Prostate gland (tissue), 2 donors: ENCODE results near the gene PCBP1. TPM values are rescaled to one million over a fixed set of nuclear protein-coding genes. Genes with fewer than 3 reads are reported as not detected.
"Not testable (repeated sequence)": the region's sequence is repeated elsewhere in the genome, so short reads cannot be mapped to it uniquely, and the experiment has no call there.

Experiments used
- DNase-seq: peaks from one replicate; pipeline ENCODE4 v3.0.0-alpha.2; 2019; ENCODE audit warnings: low spot score
- H3K27ac ChIP-seq, 2 donors: fragments of 200-600 bp; sonication (generic); 2 replicates each; pipeline ENCODE4 v1.5.1; 2017 to 2019
- H3K27me3 ChIP-seq: fragments of 200-600 bp; sonication (generic); replicated peaks from 2 replicates; pipeline ENCODE4 v1.5.1; 2019; ENCODE audit not compliant: insufficient read depth
- H3K36me3 ChIP-seq, 2 donors: fragments of 200-600 bp; sonication (generic); 1 replicate in 1 of 2; 2 replicates in 1 of 2; pipeline versions ENCODE4 v1.5.1 to v1.8.1; 2017 to 2019
- H3K4me1 ChIP-seq: fragments of 200-600 bp; sonication (generic); replicated peaks from 2 replicates; pipeline ENCODE4 v1.5.1; 2019
- H3K4me3 ChIP-seq, 2 donors: fragments of 200-600 bp; sonication (generic); 2 replicates each; pipeline ENCODE4 v1.5.1; 2017 to 2019
- H3K9me3 ChIP-seq: fragments of 200-600 bp; sonication (generic); 2 replicates; pipeline ENCODE4 v1.5.1; 2017
- CTCF ChIP-seq, 4 experiments: fragments of 200-600 bp in 2 of 4; fragments of 450-650 bp in 2 of 4; sonication (generic) in 2 of 4; IDR thresholded peaks; 1 replicate in 3 of 4; 2 replicates in 1 of 4; pipeline ENCODE4 v1.5.1; 2016 to 2019; ENCODE audit warnings: antibody characterized with exemption in 4 of 4, mild to moderate bottlenecking in 2 of 4, moderate library complexity in 2 of 4
- POLR2A ChIP-seq: fragments of 450-650 bp; IDR thresholded peaks from one replicate; pipeline ENCODE4 v1.6.1; 2016; ENCODE audit warnings: antibody characterized with exemption, mild to moderate bottlenecking
- POLR2AphosphoS5 ChIP-seq: sonication (generic); formaldehyde crosslinking; IDR thresholded peaks from one replicate; pipeline ENCODE4 v1.6.1; 2017; ENCODE audit warnings: antibody characterized with exemption
- WGBS: methylation state at CpG from one replicate; pipeline ENCODE4 v1.1.5; 2018; 5-methylcytosine and 5-hydroxymethylcytosine counted together
- intact Hi-C: fragments of 100-400 bp; cut with DNase I; formaldehyde crosslinking; loops from one replicate; pipeline ENCODE4 v1.14.2; 2022
- small RNA-seq, 2 donors: library from RNA; depleted of rRNA; stranded (forward); fragments of <200 nt; gene quantifications; one replicate each; pipeline ENCODE3, GENCODE V24; 2016
- total RNA-seq, 2 donors: library from RNA; depleted of rRNA; stranded (reverse); fragments of >200 nt; gene quantifications; one replicate each; pipeline ENCODE4 v1.1.0, GENCODE V29; 2016

The PCBP1 gene
- total RNA-seq, 2 donors from 2014 or later: 166 to 219 TPM

DNA sequence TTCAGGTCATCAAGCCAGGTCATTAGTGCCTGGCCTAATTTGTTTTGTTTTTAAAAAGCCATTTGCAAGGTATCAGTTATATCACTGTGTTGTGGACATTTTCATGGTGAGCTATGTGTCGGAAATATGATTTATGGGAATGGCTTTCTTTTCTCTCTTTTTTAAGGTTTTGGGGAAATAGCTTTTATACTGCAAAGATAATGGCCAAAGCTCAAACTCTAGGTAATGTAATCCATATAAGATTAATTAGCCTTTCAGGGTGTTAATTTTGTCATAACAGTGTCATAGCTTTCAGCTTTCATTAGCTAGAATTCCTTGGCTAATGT, 45.8 kb downstream of the PCBP1 start:
- Histone ChIP-seq H3K36me3 (no peaks in the 10 kb centered on the region), H3K4me1 (peaks cover 5% of the 10 kb centered on the region), H3K27me3 (no peaks in the 10 kb centered on the region), H3K4me3 (peak overlapping the region; percentile 18 to 35), H3K9me3 (no peaks in the 10 kb centered on the region), H3K27ac (peak overlapping the region; percentile 92 to 93)
- WGBS: 54% methylated on average over 1 of the region's 1 CpG
- TF ChIP-seq POLR2A (no peak), POLR2AphosphoS5 (no peak), CTCF (IDR thresholded peaks at IDR 0.05) (no peak)
- intact Hi-C loops: no loop called here
- DNase-seq: no peak

- H3K36me3 ChIP-seq: no peaks in the 10 kb centered on the region
- peaks cover 5% of the 10 kb centered on the region for H3K4me1 ChIP-seq
- no peak for DNase-seq
- no peaks in the 10 kb centered on the region for H3K27me3 ChIP-seq
- no peaks in the 10 kb centered on the region for H3K9me3 ChIP-seq
- TF ChIP-seq CTCF (IDR thresholded peaks at IDR 0.05) (no peak), POLR2A (no peak), POLR2AphosphoS5 (no peak)
- intact Hi-C loops: no loop called here
- 52% methylated on average over 10 of the region's 10 CpGs for WGBS
- H3K27ac ChIP-seq: peak overlapping the region; percentile 92 to 93
- no peak overlapping the region for H3K4me3 ChIP-seq
Measured at GRCh38 chr2:70133491-70134322, 46.4 kb downstream of the PCBP1 start.

GRCh38 chr2:70134323-70134983, 47.2 kb downstream of the PCBP1 start:
- intact Hi-C loops, H3K9me3 ChIP-seq, H3K4me1 ChIP-seq, H3K4me3 ChIP-seq, DNase-seq, H3K36me3 ChIP-seq, H3K27me3 ChIP-seq: not testable (repeated sequence)
- 92% methylated on average over 10 of the region's 10 CpGs for WGBS
- H3K27ac ChIP-seq: peak overlapping the region; percentile 92 to 93

Small RNA genes within 50 kb of the gene (small RNA-seq; reads per million reads assigned to genes)
- gene RN7SL470P: 0 reads per million in 2 donors

Other genes with a start within 250 kb of the PCBP1 start
- gene SNRNP27, start 193.5 kb upstream of the PCBP1 start, total RNA-seq: 10 to 100 TPM; 52.1 to 69.1 TPM
- 1 to 10 TPM; 4.2 to 8.0 TPM for gene MXD1, start 172.4 kb upstream of the PCBP1 start, total RNA-seq
- gene ASPRV1, start 125.8 kb upstream of the PCBP1 start, total RNA-seq: 10 to 100 TPM in 1 of 2 donors, 1 to 10 TPM in 1; 2.6 to 10.3 TPM
- 10 to 100 TPM; 23.6 to 27.9 TPM for gene C2orf42, start 103.5 kb downstream of the PCBP1 start, total RNA-seq
- gene TIA1, start 161.2 kb downstream of the PCBP1 start, total RNA-seq: 100 to 1,000 TPM in 1 of 2 donors, 10 to 100 TPM in 1; 65.3 to 100 TPM
- gene PCYOX1, start 170.7 kb downstream of the PCBP1 start, total RNA-seq: 10 to 100 TPM; 40.2 to 78.4 TPM
- gene SNRPG, start 206.3 kb downstream of the PCBP1 start, total RNA-seq: 100 to 1,000 TPM in 1 of 2 donors, 10 to 100 TPM in 1; 69.9 to 127 TPM
- 10 to 100 TPM; 26.2 to 31.1 TPM for gene FAM136A, start 214.6 kb downstream of the PCBP1 start, total RNA-seq